Neural cell (in vitro differentiated cells): ENCODE measurements around the gene LTBP1. TPM values are rescaled to one million over a fixed set of nuclear protein-coding genes. Genes with fewer than 3 reads are reported as not detected.

Experiments
- H2AFZ ChIP-seq: fragments of 200-600, 300-800 bp; sonication (generic), shearing (Covaris generic); 2 replicates; pipeline ENCODE4 v1.6.0; 2014; ENCODE audit warnings: low read depth, mild to moderate bottlenecking, antibody characterized with exemption, low read length, moderate library complexity
- H3F3A ChIP-seq: fragments of 200-600 bp; shearing (Covaris generic); 2 replicates; pipeline ENCODE4 v1.6.1; 2016; ENCODE audit warnings: mild to moderate bottlenecking, moderate library complexity, mixed read lengths, antibody characterized with exemption, low read length; ENCODE audit not compliant: insufficient read depth, poor library complexity, severe bottlenecking
- H3K27ac ChIP-seq: fragments of 200-600, 300-800 bp; sonication (generic), shearing (Covaris generic); 2 replicates; pipeline ENCODE4 v1.5.1; 2014; ENCODE audit warnings: mild to moderate bottlenecking, low read length, moderate library complexity
- H3K27me3 ChIP-seq: fragments of 300-800, 200-600 bp; sonication (generic), shearing (Covaris generic); 2 replicates; pipeline ENCODE4 v1.6.0; 2014; ENCODE audit warnings: mild to moderate bottlenecking, low read depth, low read length, moderate library complexity; ENCODE audit not compliant: insufficient read depth
- H3K36me3 ChIP-seq: fragments of 300-800, 200-600 bp; sonication (generic), shearing (Covaris generic); 2 replicates; pipeline ENCODE4 v1.5.1; 2014; ENCODE audit warnings: mild to moderate bottlenecking, antibody characterized with exemption, low read length, moderate library complexity; ENCODE audit not compliant: insufficient read depth
- H3K4me2 ChIP-seq: fragments of 300-800, 200-600 bp; sonication (generic), shearing (Covaris generic); 2 replicates; pipeline ENCODE4 v1.6.0; 2014; ENCODE audit warnings: mild to moderate bottlenecking, low read length
- H3K4me3 ChIP-seq: fragments of 300-800, 200-600 bp; sonication (generic), shearing (Covaris generic); 2 replicates; pipeline ENCODE4 v1.5.1; 2014; ENCODE audit warnings: mild to moderate bottlenecking, low read length, moderate library complexity
- H3K79me2 ChIP-seq: fragments of 200-600 bp; shearing (Covaris generic); replicated peaks from 2 replicates; pipeline ENCODE4 v1.6.0; 2014; ENCODE audit warnings: mild to moderate bottlenecking, low read length, moderate library complexity; ENCODE audit not compliant: insufficient read depth
- H3K9ac ChIP-seq: fragments of 300-800, 200-600 bp; sonication (generic), shearing (Covaris generic); 2 replicates; pipeline ENCODE4 v1.6.1; 2016; ENCODE audit warnings: mild to moderate bottlenecking, low read length, mixed read lengths
- H3K9me2 ChIP-seq: fragments of 200-600 bp; shearing (Covaris generic); 2 replicates; pipeline ENCODE4 v1.6.1; 2016; ENCODE audit warnings: mild to moderate bottlenecking, low read length, mixed read lengths; ENCODE audit not compliant: insufficient read depth
- H3K9me3 ChIP-seq: fragments of 200-600, 300-800 bp; sonication (generic), shearing (Covaris generic); 2 replicates; pipeline ENCODE4 v1.6.1; 2016; ENCODE audit warnings: mild to moderate bottlenecking, mixed run types, low read length, moderate library complexity, mixed read lengths
- H4K20me1 ChIP-seq: fragments of 200-600 bp; shearing (Covaris generic); 2 replicates; pipeline ENCODE4 v1.6.1; 2016; ENCODE audit warnings: mild to moderate bottlenecking, mixed run types; ENCODE audit not compliant: insufficient read depth
- EP300 ChIP-seq: fragments of 450-650 bp; conservative IDR thresholded peaks from 2 replicates; pipeline ENCODE4 v1.6.1; 2014; ENCODE audit warnings: antibody characterized with exemption, mild to moderate bottlenecking, moderate library complexity; ENCODE audit not compliant: poor library complexity, severe bottlenecking
- EZH2 ChIP-seq: fragments of 200-600, 300-800 bp; shearing (Covaris generic), sonication (generic); IDR thresholded peaks from 2 replicates; pipeline ENCODE4 v1.6.1; 2014; ENCODE audit warnings: antibody characterized with exemption, low read length, borderline replicate concordance, mild to moderate bottlenecking; ENCODE audit not compliant: insufficient read depth, poor library complexity, severe bottlenecking
- MXI1 ChIP-seq: fragments of 450-650 bp; conservative IDR thresholded peaks from 2 replicates; pipeline ENCODE4 v1.6.1; 2014; ENCODE audit warnings: antibody characterized with exemption, mild to moderate bottlenecking; ENCODE audit not compliant: poor library complexity, severe bottlenecking
- POLR2AphosphoS5 ChIP-seq: IDR thresholded peaks from 2 replicates; pipeline ENCODE4 v1.6.1; 2012
- RAD21 ChIP-seq: fragments of 450-650 bp; conservative IDR thresholded peaks from 2 replicates; pipeline ENCODE4 v1.6.1; 2014; ENCODE audit warnings: antibody characterized with exemption, mild to moderate bottlenecking, moderate library complexity
- SMC3 ChIP-seq: fragments of 450-650 bp; conservative IDR thresholded peaks from 2 replicates; pipeline ENCODE4 v1.6.1; 2014; ENCODE audit warnings: antibody characterized with exemption, mild to moderate bottlenecking, moderate library complexity; ENCODE audit not compliant: poor library complexity
- TAF1 ChIP-seq: IDR thresholded peaks from 2 replicates; pipeline ENCODE4 v1.6.1; 2012; ENCODE audit warnings: low read depth
- polyA plus RNA-seq: library from polyadenylated mRNA; depleted of rRNA; stranded (reverse); fragments of >200 nt; gene quantifications from 2 replicates; pipeline ENCODE4 v1.2.3, GENCODE V29; 2014
- TF ChIP-seq, protein P1 (sequence below): IDR thresholded peaks from 2 replicates; pipeline ENCODE4 v1.6.1; 2012; ENCODE audit warnings: borderline replicate concordance
- TF ChIP-seq, protein P2 (sequence below): fragments of 450-650 bp; IDR thresholded peaks from 2 replicates; pipeline ENCODE4 v1.5.1; 2014; ENCODE audit warnings: antibody characterized with exemption, mild to moderate bottlenecking, moderate library complexity; ENCODE audit not compliant: poor library complexity, severe bottlenecking

The LTBP1 gene
- polyA plus RNA-seq, 1 donor from 2014 or later, result 1.8 TPM

DNA sequence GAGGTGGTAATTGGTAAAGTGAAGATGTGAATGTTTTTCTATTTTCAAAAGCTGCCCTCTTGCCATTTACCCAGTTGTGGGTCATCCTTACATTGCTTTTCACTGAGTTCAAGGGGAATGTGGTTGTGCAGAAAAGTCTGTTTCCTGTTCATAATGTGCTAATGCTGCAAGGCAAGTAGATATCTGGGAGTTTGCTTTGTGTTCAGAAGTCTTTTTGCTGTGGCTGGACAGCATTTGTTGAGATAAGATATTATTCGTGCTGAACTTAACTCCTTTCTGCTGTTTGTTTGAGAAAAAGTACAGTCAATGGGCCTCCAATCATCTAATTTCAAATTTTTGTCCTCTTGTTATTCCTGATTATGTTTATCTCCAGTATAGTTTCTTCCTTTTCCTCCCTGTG lies 263.2 kb downstream of the LTBP1 start:
- Histone ChIP-seq H3K79me2 (no peaks in the 10 kb centered on the region), H3K9ac (no peak overlapping the region), H3K36me3 (no peaks in the 10 kb centered on the region), H3F3A (peaks cover 5% of the 10 kb centered on the region), H3K27ac (no peak overlapping the region), H2AFZ (no peak overlapping the region), H3K27me3 (no peaks in the 10 kb centered on the region), H3K9me3 (no peaks in the 10 kb centered on the region), H3K4me2 (no peak overlapping the region), H3K9me2 (no peaks in the 10 kb centered on the region), H4K20me1 (no peaks in the 10 kb centered on the region), H3K4me3 (no peak overlapping the region)
- TF ChIP-seq, protein P1, sequence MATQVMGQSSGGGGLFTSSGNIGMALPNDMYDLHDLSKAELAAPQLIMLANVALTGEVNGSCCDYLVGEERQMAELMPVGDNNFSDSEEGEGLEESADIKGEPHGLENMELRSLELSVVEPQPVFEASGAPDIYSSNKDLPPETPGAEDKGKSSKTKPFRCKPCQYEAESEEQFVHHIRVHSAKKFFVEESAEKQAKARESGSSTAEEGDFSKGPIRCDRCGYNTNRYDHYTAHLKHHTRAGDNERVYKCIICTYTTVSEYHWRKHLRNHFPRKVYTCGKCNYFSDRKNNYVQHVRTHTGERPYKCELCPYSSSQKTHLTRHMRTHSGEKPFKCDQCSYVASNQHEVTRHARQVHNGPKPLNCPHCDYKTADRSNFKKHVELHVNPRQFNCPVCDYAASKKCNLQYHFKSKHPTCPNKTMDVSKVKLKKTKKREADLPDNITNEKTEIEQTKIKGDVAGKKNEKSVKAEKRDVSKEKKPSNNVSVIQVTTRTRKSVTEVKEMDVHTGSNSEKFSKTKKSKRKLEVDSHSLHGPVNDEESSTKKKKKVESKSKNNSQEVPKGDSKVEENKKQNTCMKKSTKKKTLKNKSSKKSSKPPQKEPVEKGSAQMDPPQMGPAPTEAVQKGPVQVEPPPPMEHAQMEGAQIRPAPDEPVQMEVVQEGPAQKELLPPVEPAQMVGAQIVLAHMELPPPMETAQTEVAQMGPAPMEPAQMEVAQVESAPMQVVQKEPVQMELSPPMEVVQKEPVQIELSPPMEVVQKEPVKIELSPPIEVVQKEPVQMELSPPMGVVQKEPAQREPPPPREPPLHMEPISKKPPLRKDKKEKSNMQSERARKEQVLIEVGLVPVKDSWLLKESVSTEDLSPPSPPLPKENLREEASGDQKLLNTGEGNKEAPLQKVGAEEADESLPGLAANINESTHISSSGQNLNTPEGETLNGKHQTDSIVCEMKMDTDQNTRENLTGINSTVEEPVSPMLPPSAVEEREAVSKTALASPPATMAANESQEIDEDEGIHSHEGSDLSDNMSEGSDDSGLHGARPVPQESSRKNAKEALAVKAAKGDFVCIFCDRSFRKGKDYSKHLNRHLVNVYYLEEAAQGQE, result no peak
- TF ChIP-seq TAF1, result no peak

DNA sequence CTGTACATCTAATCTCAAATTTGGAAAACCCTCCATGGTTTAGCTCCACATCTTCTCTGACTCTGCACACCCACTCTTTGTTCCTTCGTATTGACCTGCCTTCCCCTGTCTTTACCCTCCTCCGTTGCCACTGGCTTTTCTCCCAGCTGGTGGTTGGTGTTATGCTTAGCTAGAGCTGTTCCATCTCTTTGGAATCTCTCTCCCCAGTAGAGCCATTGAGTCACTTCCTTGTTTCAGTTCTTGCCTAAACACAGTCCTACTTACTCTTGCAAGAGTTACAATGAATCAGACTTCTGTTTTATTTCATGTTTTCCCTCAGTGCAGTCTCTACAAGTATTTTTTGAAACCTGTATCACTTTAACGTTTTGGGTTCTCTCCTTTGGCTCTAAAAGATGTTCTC lies 263.9 kb downstream of the LTBP1 start:
- TF ChIP-seq POLR2AphosphoS5, result no peak
- TF ChIP-seq, protein P1, result no peak
- no peak for TF ChIP-seq RAD21
- TF ChIP-seq MXI1, result no peak
- TF ChIP-seq SMC3, result no peak
- TF ChIP-seq, protein P2, sequence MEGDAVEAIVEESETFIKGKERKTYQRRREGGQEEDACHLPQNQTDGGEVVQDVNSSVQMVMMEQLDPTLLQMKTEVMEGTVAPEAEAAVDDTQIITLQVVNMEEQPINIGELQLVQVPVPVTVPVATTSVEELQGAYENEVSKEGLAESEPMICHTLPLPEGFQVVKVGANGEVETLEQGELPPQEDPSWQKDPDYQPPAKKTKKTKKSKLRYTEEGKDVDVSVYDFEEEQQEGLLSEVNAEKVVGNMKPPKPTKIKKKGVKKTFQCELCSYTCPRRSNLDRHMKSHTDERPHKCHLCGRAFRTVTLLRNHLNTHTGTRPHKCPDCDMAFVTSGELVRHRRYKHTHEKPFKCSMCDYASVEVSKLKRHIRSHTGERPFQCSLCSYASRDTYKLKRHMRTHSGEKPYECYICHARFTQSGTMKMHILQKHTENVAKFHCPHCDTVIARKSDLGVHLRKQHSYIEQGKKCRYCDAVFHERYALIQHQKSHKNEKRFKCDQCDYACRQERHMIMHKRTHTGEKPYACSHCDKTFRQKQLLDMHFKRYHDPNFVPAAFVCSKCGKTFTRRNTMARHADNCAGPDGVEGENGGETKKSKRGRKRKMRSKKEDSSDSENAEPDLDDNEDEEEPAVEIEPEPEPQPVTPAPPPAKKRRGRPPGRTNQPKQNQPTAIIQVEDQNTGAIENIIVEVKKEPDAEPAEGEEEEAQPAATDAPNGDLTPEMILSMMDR, result no peak
- no peak for TF ChIP-seq EP300
- TF ChIP-seq EZH2, result no peak
- TF ChIP-seq TAF1, result no peak
- H2AFZ ChIP-seq, result no peak overlapping the region
- no peak overlapping the region for H3K4me3 ChIP-seq
- H3K9ac ChIP-seq, result no peak overlapping the region
- no peaks in the 10 kb centered on the region for H3K27me3 ChIP-seq
- no peak overlapping the region for H3K4me2 ChIP-seq
- H3F3A ChIP-seq, result peaks cover 5% of the 10 kb centered on the region
- no peaks in the 10 kb centered on the region for H3K9me2 ChIP-seq
- no peaks in the 10 kb centered on the region for H3K79me2 ChIP-seq
- no peaks in the 10 kb centered on the region for H4K20me1 ChIP-seq
- no peaks in the 10 kb centered on the region for H3K36me3 ChIP-seq
- no peak overlapping the region for H3K27ac ChIP-seq
- no peaks in the 10 kb centered on the region for H3K9me3 ChIP-seq
